ENCODE data around the gene C4BPA. TPM values are rescaled to one million over a fixed set of nuclear protein-coding genes. Genes with fewer than 3 reads are reported as not detected.

The C4BPA gene
- polyA plus RNA-seq, 2 of the 4 experiments (the other 2 are of a cell fraction) = 0.92 to 3.6 TPM

- TF ChIP-seq, protein P1, sequence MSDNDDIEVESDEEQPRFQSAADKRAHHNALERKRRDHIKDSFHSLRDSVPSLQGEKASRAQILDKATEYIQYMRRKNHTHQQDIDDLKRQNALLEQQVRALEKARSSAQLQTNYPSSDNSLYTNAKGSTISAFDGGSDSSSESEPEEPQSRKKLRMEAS (IDR thresholded peaks at IDR 0.05) = no peak
- no peak for TF ChIP-seq SREBF2 (IDR thresholded peaks at IDR 0.05)
- TF ChIP-seq EP300 (IDR thresholded peaks at IDR 0.05) = no peak
- no peak for TF ChIP-seq FOSL2 (IDR thresholded peaks at IDR 0.05)
- TF ChIP-seq FOSL2 (CRISPR knock-in tag; IDR thresholded peaks at IDR 0.05) = no peak
- no peak for TF ChIP-seq FOXS1 (CRISPR knock-in tag; IDR thresholded peaks at IDR 0.05)
- no peak for TF ChIP-seq KDM5A (IDR thresholded peaks at IDR 0.05)
- no peak for TF ChIP-seq CHD4 (IDR thresholded peaks at IDR 0.05; ENCODE audit: borderline replicate concordance)
- TF ChIP-seq TP53 (CRISPR knock-in tag; IDR thresholded peaks at IDR 0.05) = no peak
- TF ChIP-seq BHLHE40 (IDR thresholded peaks at IDR 0.05; ENCODE audit: low read depth, low read length) = no peak
- TF ChIP-seq, protein P2, sequence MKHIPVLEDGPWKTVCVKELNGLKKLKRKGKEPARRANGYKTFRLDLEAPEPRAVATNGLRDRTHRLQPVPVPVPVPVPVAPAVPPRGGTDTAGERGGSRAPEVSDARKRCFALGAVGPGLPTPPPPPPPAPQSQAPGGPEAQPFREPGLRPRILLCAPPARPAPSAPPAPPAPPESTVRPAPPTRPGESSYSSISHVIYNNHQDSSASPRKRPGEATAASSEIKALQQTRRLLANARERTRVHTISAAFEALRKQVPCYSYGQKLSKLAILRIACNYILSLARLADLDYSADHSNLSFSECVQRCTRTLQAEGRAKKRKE (CRISPR knock-in tag; IDR thresholded peaks at IDR 0.05; ENCODE audit: low read depth) = no peak
- TF ChIP-seq ESRRA (IDR thresholded peaks at IDR 0.05; ENCODE audit: borderline replicate concordance, low read length) = no peak
- TF ChIP-seq RARB (CRISPR knock-in tag; IDR thresholded peaks at IDR 0.05) = no peak
- no peak for TF ChIP-seq ZNF302 (CRISPR knock-in tag; IDR thresholded peaks at IDR 0.05)
- TF ChIP-seq POLR2AphosphoS2 (conservative IDR thresholded peaks at IDR 0.05; ENCODE audit: low read length) = no peak
- TF ChIP-seq JUNB (IDR thresholded peaks at IDR 0.05) = no peak
- TF ChIP-seq NFE2L2 (conservative IDR thresholded peaks at IDR 0.05; ENCODE audit: low read length) = no peak
- TF ChIP-seq CEBPB (IDR thresholded peaks at IDR 0.05) = no peak
- TF ChIP-seq HES2 (IDR thresholded peaks at IDR 0.05) = no peak
- ATAC-seq (peak; percentile 20 to 31; a peak in 3 of 6 replicates), DNase-seq (ENCODE audit: low read depth in 1 of 2, low spot score in 1 of 2) (peak in 1 of 2 experiments; percentile 29), FAIRE-seq (no peak)
- ChIA-PET POLR2A (no interaction called here), CTCF (interaction anchor here (0.6 to 1.9 kb wide), 5 partner anchors 39 to 410 kb away, joined by 3 to 5 read pairs (median 4); no protein-coding TSS in a partner anchor)
- Histone ChIP-seq H3K27ac (peak within 1 kb of the TSS; percentile 11 to 55; a peak in 4 of 6 replicates), H3K4me2 (peak within 1 kb of the TSS; percentile 34), H3K4me3 (no peak within 1 kb of the TSS), H3K4me1 (peaks cover 31% of the 10 kb centered on the region), H3K9me3 (no peaks in the 10 kb centered on the region)
- 80% methylated on average over 9 of the region's 9 CpGs for WGBS (ENCODE audit: missing lambda C conversion rate)
These were observed 15.1 kb upstream of the C4BPA start, which contains the start of gene C4BPB for GRCh38 chr1:207088701-207089626. TSS of gene C4BPB (plus strand) at chr1:207088860. CDS start at chr1:207089532, 672 bp downstream.

- CTCF ChIA-PET = interaction anchor here (1.4 to 1.9 kb wide), 3 partner anchors 10 to 409 kb away, joined by 4 to 5 read pairs (median 4); no protein-coding TSS in a partner anchor
These were observed 14.2 kb upstream of the C4BPA start for GRCh38 chr1:207089627-207090355.

More at GRCh38 chr1:207089627-207090355, 14.2 kb upstream of the C4BPA start:
- no peak overlapping the region; a peak in 3 of 6 replicates for H3K27ac ChIP-seq
- peaks cover 25% of the 10 kb centered on the region; the same call in 2 of the 3 replicates for H3K4me1 ChIP-seq
- FAIRE-seq = no peak
- no peaks in the 10 kb centered on the region for H3K9me3 ChIP-seq
- no peak for DNase-seq (ENCODE audit: low read depth in 1 of 2, low spot score in 1 of 2)
- no peak for ATAC-seq
- POLR2A ChIA-PET = no interaction called here
- WGBS (ENCODE audit: missing lambda C conversion rate) = 91% methylated on average over 17 of the region's 17 CpGs
- TF ChIP-seq HEYL (CRISPR knock-in tag; IDR thresholded peaks at IDR 0.05) (no peak), CBX2 (IDR thresholded peaks at IDR 0.05; ENCODE audit: borderline replicate concordance, low read depth) (no peak)
- no peak overlapping the region for H3K4me2 ChIP-seq
- H3K4me3 ChIP-seq = no peak overlapping the region
